GM12865 (cell line): Measurements from ENCODE around the gene TMEM203.

Experiments
- DNase-seq: peaks from one replicate; pipeline ENCODE4 v3.0.0; 2010; ENCODE audit warnings: low read depth
- H3K4me3 ChIP-seq: 2 replicates; pipeline ENCODE4 v1.5.1; 2011; ENCODE audit warnings: mild to moderate bottlenecking, low read depth, low read length, control low read depth
- TF ChIP-seq, protein P1 (sequence below): IDR thresholded peaks from 2 replicates; pipeline ENCODE4 v1.5.1; 2011; ENCODE audit warnings: low read length, control low read depth, low read depth, inconsistent platforms; ENCODE audit not compliant: insufficient read depth; ENCODE audit errors: missing control alignments

The TMEM203 gene

GRCh38 chr9:137183980-137184595 is 21.4 kb downstream of the TMEM203 start:
- TF ChIP-seq, protein P1, sequence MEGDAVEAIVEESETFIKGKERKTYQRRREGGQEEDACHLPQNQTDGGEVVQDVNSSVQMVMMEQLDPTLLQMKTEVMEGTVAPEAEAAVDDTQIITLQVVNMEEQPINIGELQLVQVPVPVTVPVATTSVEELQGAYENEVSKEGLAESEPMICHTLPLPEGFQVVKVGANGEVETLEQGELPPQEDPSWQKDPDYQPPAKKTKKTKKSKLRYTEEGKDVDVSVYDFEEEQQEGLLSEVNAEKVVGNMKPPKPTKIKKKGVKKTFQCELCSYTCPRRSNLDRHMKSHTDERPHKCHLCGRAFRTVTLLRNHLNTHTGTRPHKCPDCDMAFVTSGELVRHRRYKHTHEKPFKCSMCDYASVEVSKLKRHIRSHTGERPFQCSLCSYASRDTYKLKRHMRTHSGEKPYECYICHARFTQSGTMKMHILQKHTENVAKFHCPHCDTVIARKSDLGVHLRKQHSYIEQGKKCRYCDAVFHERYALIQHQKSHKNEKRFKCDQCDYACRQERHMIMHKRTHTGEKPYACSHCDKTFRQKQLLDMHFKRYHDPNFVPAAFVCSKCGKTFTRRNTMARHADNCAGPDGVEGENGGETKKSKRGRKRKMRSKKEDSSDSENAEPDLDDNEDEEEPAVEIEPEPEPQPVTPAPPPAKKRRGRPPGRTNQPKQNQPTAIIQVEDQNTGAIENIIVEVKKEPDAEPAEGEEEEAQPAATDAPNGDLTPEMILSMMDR, result no peak
- DNase-seq, result no peak
- H3K4me3 ChIP-seq, result no peak overlapping the region

- no peak overlapping the region for H3K4me3 ChIP-seq
- DNase-seq, result no peak
- TF ChIP-seq, protein P1, result no peak
Measured at GRCh38 chr9:137182836-137183235, 22.6 kb downstream of the TMEM203 start.

DNA sequence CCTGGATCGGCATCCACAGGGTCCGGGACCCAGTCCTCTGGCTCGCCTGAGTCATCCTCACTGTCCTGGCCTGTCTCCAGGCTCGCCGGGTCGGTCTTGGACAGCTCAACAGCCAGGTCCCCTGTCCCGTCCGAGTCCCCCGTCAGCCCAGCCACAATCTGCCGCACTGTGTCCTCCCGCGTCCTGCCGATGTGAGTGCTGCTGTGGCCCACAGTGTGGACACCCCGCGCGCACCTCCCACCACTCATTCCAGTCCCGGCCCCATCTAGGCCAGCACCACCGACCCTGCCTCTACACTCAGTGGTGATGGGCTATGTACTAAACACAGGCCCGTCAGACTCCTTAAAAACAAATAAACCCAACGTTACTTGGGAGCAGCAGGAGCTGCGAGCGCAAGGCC is 23.8 kb downstream of the TMEM203 start:
- DNase-seq, result no peak
- no peak overlapping the region for H3K4me3 ChIP-seq
- TF ChIP-seq, protein P1, result no peak

DNA sequence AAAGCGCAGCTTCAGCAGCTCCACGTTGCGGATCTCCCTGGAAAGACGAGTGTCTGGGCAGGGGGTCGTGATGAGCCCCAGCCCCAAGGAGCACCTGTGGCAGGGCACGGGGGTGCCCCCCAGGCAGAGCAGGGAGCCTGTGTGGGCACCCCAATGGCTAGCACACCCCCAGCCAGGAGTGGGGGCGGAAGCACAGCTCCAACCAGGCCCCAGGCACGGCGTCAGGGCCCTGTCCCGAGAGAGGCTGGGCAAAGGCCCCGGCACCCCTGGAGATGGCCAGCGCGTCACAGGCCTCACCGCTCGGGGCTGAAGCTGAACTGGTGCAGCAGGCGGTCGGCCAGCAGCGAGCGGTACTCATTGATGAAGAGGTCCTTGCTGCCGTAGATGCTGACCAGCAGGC is 25.0 kb downstream of the TMEM203 start:
- TF ChIP-seq, protein P1, result no peak
- no peak for DNase-seq
- H3K4me3 ChIP-seq, result no peak overlapping the region

- DNase-seq, result no peak
- H3K4me3 ChIP-seq, result no peak overlapping the region
- TF ChIP-seq, protein P1, result no peak
Measured at GRCh38 chr9:137179761-137180160, 25.7 kb downstream of the TMEM203 start.

DNA sequence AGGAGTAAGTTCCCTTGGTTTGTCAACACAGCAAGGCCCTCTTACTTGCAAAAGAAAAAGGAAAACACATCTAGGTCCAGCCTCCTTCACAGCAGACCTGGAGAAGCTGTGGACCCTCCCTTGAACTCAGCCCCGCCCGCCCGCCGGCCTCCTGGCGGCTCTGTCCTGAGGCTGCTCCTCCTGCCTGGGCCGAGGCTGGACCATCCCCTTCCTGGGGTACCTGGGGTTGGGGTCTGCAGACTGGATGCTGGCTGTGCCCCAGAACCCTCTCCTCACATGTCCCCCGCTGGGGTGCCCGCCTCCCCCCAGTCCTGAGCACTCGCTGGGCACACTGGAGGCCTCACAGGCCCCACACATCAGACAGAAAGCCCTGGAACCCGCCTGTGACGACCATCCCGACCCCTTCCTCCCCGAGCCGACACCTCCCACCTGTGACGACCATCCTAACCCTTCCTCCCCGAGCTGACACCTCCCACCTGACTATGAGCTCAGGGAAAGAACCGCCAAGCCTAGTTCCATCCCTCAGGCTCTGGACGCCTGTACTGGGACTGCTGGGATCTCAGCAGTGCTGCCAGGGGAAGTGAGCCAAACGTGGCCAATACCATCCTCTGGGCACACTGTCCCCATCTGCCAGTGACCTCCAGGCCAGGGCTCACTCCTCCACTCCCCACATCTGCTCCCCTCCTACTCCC is 26.4 kb downstream of the TMEM203 start:
- DNase-seq, result no peak
- TF ChIP-seq, protein P1, result no peak
- no peak overlapping the region for H3K4me3 ChIP-seq
